Liver (tissue), 9 donors: ENCODE measurements around the gene CRY1. TPM values are rescaled to one million over a fixed set of nuclear protein-coding genes. Genes with fewer than 3 reads are reported as not detected.
"Not testable (repeated sequence)": the region's sequence is repeated elsewhere in the genome, so short reads cannot be mapped to it uniquely, and the experiment has no call there.

ENCODE experiments used
- DNase-seq: peaks from one replicate; pipeline ENCODE4 v3.0.0-alpha.2; 2017; ENCODE audit warnings: low spot score
- H3K27ac ChIP-seq, 2 donors: one replicate each; pipeline ENCODE4 v1.7.0; 2013; ENCODE audit warnings: inconsistent platforms in 2 of 2, low read length in 2 of 2, control low read depth in 1 of 2, low read depth in 1 of 2, mild to moderate bottlenecking in 1 of 2
- H3K27me3 ChIP-seq, 4 donors: one replicate each; pipeline versions ENCODE4 v1.6.1 to v1.7.0; 2013; ENCODE audit warnings: low read length in 3 of 4, inconsistent platforms in 1 of 4, mild to moderate bottlenecking in 1 of 4, moderate library complexity in 1 of 4; ENCODE audit not compliant: control insufficient read depth in 4 of 4, insufficient read depth in 4 of 4
- H3K36me3 ChIP-seq, 4 donors: one replicate each; pipeline versions ENCODE4 v1.6.1 to v1.7.0; 2013; ENCODE audit warnings: low read length in 3 of 4, mild to moderate bottlenecking in 3 of 4, low read depth in 1 of 4, moderate library complexity in 1 of 4; ENCODE audit not compliant: control insufficient read depth in 4 of 4, insufficient read depth in 3 of 4
- H3K4me1 ChIP-seq, 4 donors: one replicate each; pipeline versions ENCODE4 v1.6.1 to v1.7.0; 2013; ENCODE audit warnings: low read length in 3 of 4, mild to moderate bottlenecking in 3 of 4, moderate library complexity in 1 of 4; ENCODE audit not compliant: control insufficient read depth in 4 of 4, insufficient read depth in 4 of 4
- H3K4me3 ChIP-seq, 3 donors: one replicate each; pipeline versions ENCODE4 v1.6.1 to v1.7.0; 2013; ENCODE audit warnings: low read length in 3 of 3, control low read depth in 1 of 3, low read depth in 1 of 3, mild to moderate bottlenecking in 1 of 3
- H3K9ac ChIP-seq, 2 donors: one replicate each; pipeline ENCODE4 v1.7.0; 2013; ENCODE audit warnings: low read length in 2 of 2, mild to moderate bottlenecking in 2 of 2, moderate library complexity in 2 of 2, control low read depth in 1 of 2, low read depth in 1 of 2
- H3K9me3 ChIP-seq, 4 donors: one replicate each; pipeline versions ENCODE4 v1.6.1 to v1.7.0; 2013; ENCODE audit warnings: low read length in 3 of 4; ENCODE audit not compliant: control insufficient read depth in 4 of 4
- EGR1 ChIP-seq, 2 donors: IDR thresholded peaks; 2 replicates each; pipeline ENCODE4 v1.6.1; 2016 to 2018; ENCODE audit warnings: antibody characterized with exemption in 2 of 2, low read depth in 2 of 2
- FOXA2 ChIP-seq: IDR thresholded peaks from 2 replicates; pipeline ENCODE4 v1.6.1; 2016; ENCODE audit warnings: antibody characterized with exemption
- GABPA ChIP-seq, 2 donors: IDR thresholded peaks in 1 of 2; conservative IDR thresholded peaks in 1 of 2; 2 replicates each; pipeline ENCODE4 v1.6.1; 2016; ENCODE audit warnings: antibody characterized with exemption in 2 of 2, mild to moderate bottlenecking in 1 of 2, moderate library complexity in 1 of 2
- HNF4A ChIP-seq, 2 donors: conservative IDR thresholded peaks; 2 replicates each; pipeline ENCODE4 v1.6.1; 2016; ENCODE audit warnings: antibody characterized with exemption in 2 of 2, mild to moderate bottlenecking in 2 of 2
- HNF4G ChIP-seq: IDR thresholded peaks from 2 replicates; pipeline ENCODE4 v1.6.1; 2016; ENCODE audit warnings: antibody characterized with exemption
- JUND ChIP-seq, 2 donors: IDR thresholded peaks; 2 replicates each; pipeline ENCODE4 v1.6.1; 2016; ENCODE audit warnings: antibody characterized with exemption in 2 of 2
- MAX ChIP-seq: IDR thresholded peaks from 2 replicates; pipeline ENCODE4 v1.6.1; 2016; ENCODE audit warnings: antibody characterized with exemption
- NR2F2 ChIP-seq: IDR thresholded peaks from 2 replicates; pipeline ENCODE4 v1.6.1; 2016; ENCODE audit warnings: antibody characterized with exemption
- RAD21 ChIP-seq, 2 donors: IDR thresholded peaks; 2 replicates each; pipeline ENCODE4 v1.6.1; 2016; ENCODE audit warnings: antibody characterized with exemption in 2 of 2, mild to moderate bottlenecking in 2 of 2
- RXRA ChIP-seq, 2 donors: IDR thresholded peaks; 2 replicates each; pipeline ENCODE4 v1.6.1; 2017 to 2018; ENCODE audit warnings: antibody characterized with exemption in 2 of 2, mild to moderate bottlenecking in 1 of 2
- SP1 ChIP-seq: IDR thresholded peaks from 2 replicates; pipeline ENCODE4 v1.6.1; 2018; ENCODE audit warnings: antibody characterized with exemption, mild to moderate bottlenecking
- TAF1 ChIP-seq: conservative IDR thresholded peaks from 2 replicates; pipeline ENCODE4 v1.6.1; 2016; ENCODE audit warnings: antibody characterized with exemption, mild to moderate bottlenecking
- YY1 ChIP-seq: IDR thresholded peaks from 2 replicates; pipeline ENCODE4 v1.6.1; 2016; ENCODE audit warnings: antibody characterized with exemption, mild to moderate bottlenecking
- ZBTB33 ChIP-seq: IDR thresholded peaks from 2 replicates; pipeline ENCODE4 v1.6.1; 2016; ENCODE audit warnings: antibody characterized with exemption
- whole genome bisulfite sequencing: extraction: QIAGEN DNeasy Blood & Tissue Kit; methylation state at CpG from one replicate; pipeline ENCODE4 v1.1.7; 2013; 5-methylcytosine and 5-hydroxymethylcytosine counted together
- polyA plus RNA-seq, 2 donors: library from polyadenylated mRNA; stranded (reverse) in 1 of 2; unstranded in 1 of 2; fragments of 200-250 nt in 1 of 2; fragments of >200 nt in 1 of 2; fragmentation: Nextera tagmentation in 1 of 2; extraction: Ambion mirVana in 1 of 2; gene quantifications; one replicate each; pipeline versions ENCODE4 v1.2.1 to v1.2.3, GENCODE V29; 2013 to 2015
- total RNA-seq, 2 donors: library from RNA; depleted of rRNA; stranded (reverse); fragments of >200 nt; gene quantifications; one replicate each; pipeline ENCODE4 v1.2.3, GENCODE V29; 2014
- TF ChIP-seq, protein P1 (sequence below): IDR thresholded peaks from 2 replicates; pipeline ENCODE4 v1.6.1; 2016; ENCODE audit warnings: antibody characterized with exemption
- TF ChIP-seq, protein P2 (sequence below): IDR thresholded peaks from 2 replicates; pipeline ENCODE4 v1.6.1; 2016; ENCODE audit warnings: antibody characterized with exemption, mild to moderate bottlenecking
- donor health status: healthy.
- donor health status: healthy.
- donor health status: healthy.
- donor health status: healthy.
- donor health status: healthy.

The CRY1 gene
- total and polyA plus RNA-seq, 4 donors: 5.7 to 16.6 (median 10.1) TPM

DNA sequence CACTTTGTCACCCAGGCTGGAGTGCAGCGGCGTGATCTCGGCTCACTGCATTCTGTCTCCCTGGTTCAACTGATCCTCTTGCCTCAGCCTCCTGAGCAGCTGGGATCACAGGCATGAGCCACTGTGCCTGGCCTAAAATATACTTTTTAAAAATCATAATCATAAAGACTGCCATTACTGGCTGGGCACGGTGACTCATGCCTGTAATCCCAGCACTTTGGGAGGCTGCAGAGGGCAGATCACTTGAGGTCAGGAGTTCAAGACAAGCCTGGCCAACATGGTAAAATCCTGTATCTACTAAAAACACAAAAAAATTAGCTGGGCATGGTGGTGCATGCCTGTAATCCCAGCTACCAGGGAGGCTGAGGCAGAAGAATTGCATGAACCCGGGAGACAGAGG lies 20.1 kb downstream of the CRY1 start:
- H3K36me3 ChIP-seq, DNase-seq, H3K27me3 ChIP-seq, H3K9ac ChIP-seq, H3K4me3 ChIP-seq, H3K9me3 ChIP-seq, H3K4me1 ChIP-seq, H3K27ac ChIP-seq: not testable (repeated sequence)
- WGBS: 92% methylated on average over 5 of the region's 5 CpGs

DNA sequence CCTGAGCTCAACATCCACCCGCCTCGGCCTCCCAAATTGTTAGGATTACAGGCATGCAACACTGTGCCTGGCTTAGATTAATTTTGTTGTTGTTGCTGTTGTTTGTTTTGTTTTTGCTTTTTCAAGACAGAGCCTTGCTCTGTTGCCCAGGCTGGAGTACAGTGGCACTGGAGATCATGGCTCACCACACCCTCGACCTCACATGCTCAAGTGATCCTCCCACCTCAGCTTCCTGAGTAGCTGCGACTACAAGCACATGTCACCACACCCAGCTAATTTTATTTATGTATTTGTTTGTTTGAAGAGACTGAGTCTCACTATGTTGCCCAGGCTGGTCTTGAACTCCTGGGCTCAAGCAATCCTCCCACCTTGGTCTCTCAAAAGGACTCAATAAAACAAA lies 26.7 kb downstream of the CRY1 start:
- H3K9me3 ChIP-seq: peaks cover 0 to 2% (median 0%) of the 10 kb centered on the region in 4 donors
- no peak overlapping the region for H3K4me3 ChIP-seq
- no peak overlapping the region for H3K9ac ChIP-seq
- H3K36me3 ChIP-seq: no peaks in the 10 kb centered on the region
- H3K27ac ChIP-seq: no peak overlapping the region
- H3K4me1 ChIP-seq: no peaks in the 10 kb centered on the region
- H3K27me3 ChIP-seq: no peaks in the 10 kb centered on the region
- no peak for DNase-seq
- 95% methylated on average over 4 of the region's 4 CpGs for WGBS
- TF ChIP-seq HNF4A (conservative IDR thresholded peaks at IDR 0.05): no peak
- no peak for TF ChIP-seq RXRA (IDR thresholded peaks at IDR 0.05)
- no peak for TF ChIP-seq ZBTB33
- TF ChIP-seq FOXA2: no peak

GRCh38 chr12:107064687-107065086 lies 28.7 kb downstream of the CRY1 start:
- H3K4me3 ChIP-seq: no peak overlapping the region
- DNase-seq: no peak
- no peak overlapping the region for H3K27ac ChIP-seq
- H3K4me1 ChIP-seq: no peaks in the 10 kb centered on the region
- peaks cover 0 to 2% (median 0%) of the 10 kb centered on the region in 4 donors for H3K9me3 ChIP-seq
- TF ChIP-seq RAD21 (IDR thresholded peaks at IDR 0.05) (no peak), YY1 (no peak), HNF4A (conservative IDR thresholded peaks at IDR 0.05) (no peak), JUND (IDR thresholded peaks at IDR 0.05) (no peak), GABPA (IDR thresholded peaks at IDR 0.05 in 1 of 2, conservative IDR thresholded peaks at IDR 0.05 in 1 of 2) (no peak)
- TF ChIP-seq, protein P1, sequence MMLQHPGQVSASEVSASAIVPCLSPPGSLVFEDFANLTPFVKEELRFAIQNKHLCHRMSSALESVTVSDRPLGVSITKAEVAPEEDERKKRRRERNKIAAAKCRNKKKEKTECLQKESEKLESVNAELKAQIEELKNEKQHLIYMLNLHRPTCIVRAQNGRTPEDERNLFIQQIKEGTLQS: no peak
- no peak overlapping the region for H3K9ac ChIP-seq
- H3K36me3 ChIP-seq: no peaks in the 10 kb centered on the region
- no peaks in the 10 kb centered on the region for H3K27me3 ChIP-seq

- no peak overlapping the region for H3K27ac ChIP-seq
- H3K9me3 ChIP-seq: peaks cover 0 to 2% (median 0%) of the 10 kb centered on the region in 4 donors
- DNase-seq: no peak
- H3K27me3 ChIP-seq: no peaks in the 10 kb centered on the region
- WGBS: 94% methylated on average over 1 of the region's 1 CpG
- H3K36me3 ChIP-seq: no peaks in the 10 kb centered on the region
- H3K9ac ChIP-seq: no peak overlapping the region
- H3K4me1 ChIP-seq: no peaks in the 10 kb centered on the region
- H3K4me3 ChIP-seq: no peak overlapping the region
- TF ChIP-seq RAD21 (IDR thresholded peaks at IDR 0.05) (no peak), EGR1 (IDR thresholded peaks at IDR 0.05; ENCODE audit: low read depth in 2 of 2) (no peak), TAF1 (no peak), MAX (no peak), FOXA2 (no peak), SP1 (no peak), GABPA (IDR thresholded peaks at IDR 0.05 in 1 of 2, conservative IDR thresholded peaks at IDR 0.05 in 1 of 2) (no peak), HNF4G (no peak), NR2F2 (no peak), HNF4A (conservative IDR thresholded peaks at IDR 0.05) (no peak), YY1 (no peak), ZBTB33 (no peak)
- TF ChIP-seq, protein P2, sequence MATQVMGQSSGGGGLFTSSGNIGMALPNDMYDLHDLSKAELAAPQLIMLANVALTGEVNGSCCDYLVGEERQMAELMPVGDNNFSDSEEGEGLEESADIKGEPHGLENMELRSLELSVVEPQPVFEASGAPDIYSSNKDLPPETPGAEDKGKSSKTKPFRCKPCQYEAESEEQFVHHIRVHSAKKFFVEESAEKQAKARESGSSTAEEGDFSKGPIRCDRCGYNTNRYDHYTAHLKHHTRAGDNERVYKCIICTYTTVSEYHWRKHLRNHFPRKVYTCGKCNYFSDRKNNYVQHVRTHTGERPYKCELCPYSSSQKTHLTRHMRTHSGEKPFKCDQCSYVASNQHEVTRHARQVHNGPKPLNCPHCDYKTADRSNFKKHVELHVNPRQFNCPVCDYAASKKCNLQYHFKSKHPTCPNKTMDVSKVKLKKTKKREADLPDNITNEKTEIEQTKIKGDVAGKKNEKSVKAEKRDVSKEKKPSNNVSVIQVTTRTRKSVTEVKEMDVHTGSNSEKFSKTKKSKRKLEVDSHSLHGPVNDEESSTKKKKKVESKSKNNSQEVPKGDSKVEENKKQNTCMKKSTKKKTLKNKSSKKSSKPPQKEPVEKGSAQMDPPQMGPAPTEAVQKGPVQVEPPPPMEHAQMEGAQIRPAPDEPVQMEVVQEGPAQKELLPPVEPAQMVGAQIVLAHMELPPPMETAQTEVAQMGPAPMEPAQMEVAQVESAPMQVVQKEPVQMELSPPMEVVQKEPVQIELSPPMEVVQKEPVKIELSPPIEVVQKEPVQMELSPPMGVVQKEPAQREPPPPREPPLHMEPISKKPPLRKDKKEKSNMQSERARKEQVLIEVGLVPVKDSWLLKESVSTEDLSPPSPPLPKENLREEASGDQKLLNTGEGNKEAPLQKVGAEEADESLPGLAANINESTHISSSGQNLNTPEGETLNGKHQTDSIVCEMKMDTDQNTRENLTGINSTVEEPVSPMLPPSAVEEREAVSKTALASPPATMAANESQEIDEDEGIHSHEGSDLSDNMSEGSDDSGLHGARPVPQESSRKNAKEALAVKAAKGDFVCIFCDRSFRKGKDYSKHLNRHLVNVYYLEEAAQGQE: no peak
- TF ChIP-seq, protein P1: no peak
Measured at GRCh38 chr12:107064243-107064642, 29.1 kb downstream of the CRY1 start.
